ENCODE data around the gene ARMC2. TPM values are rescaled to one million over a fixed set of nuclear protein-coding genes. Genes with fewer than 3 reads are reported as not detected.

Gene ARMC2
- polyA plus RNA-seq, 1 of the 3 experiments (the other 2 are of a cell fraction), result 2.4 TPM

DNA sequence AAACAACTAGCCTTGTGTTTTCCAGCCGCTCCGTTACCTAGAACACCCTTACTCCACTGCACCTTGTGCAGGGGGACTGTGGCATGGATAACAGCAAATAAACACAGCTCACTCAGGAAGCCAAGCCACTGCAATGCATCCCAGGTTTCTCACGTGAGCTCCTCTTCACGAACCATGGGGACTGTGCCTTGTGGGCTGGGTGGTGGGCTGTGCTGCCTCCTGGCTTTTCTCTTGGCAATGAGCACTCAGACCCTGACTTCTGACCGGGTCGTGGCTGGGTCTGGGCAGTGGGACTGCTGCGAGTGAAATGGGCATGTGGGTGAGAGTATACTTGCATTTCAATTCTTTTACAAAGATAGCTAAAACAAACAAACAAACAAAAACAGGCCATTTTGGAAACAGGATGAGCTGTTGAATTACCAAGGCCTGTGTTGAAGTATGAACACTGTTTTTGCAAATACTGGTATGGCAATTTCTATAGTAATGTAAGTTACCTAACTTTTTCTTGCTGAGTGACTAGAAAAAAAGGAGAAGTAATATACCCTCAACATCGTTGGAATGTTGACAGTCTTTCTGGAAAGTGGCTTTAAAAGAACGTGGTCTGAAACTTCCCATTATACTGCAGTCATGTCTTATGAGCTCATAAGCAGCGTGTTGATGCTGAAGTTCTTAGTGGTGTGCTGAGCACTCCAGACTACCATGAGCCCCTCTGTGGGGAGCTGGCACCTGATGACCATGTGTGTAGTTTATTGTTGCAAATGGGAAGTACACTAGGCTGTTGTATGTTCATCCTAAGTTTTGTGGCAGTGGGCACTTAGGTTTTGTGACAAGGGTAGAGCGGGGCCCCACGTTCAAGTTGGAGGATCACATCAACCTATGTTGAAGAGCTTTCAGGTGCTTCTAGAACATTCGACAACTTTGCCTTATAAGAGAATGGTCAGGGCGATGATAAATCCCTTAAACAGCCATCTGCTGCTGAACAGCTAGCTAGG, 120.4 kb downstream of the ARMC2 start:
- peaks cover 0 to 8% of the 10 kb centered on the region in 2 experiments; a peak in 1 of 4 replicates for H3K4me1 ChIP-seq (ENCODE audit: control insufficient read depth in 1 of 2, insufficient read depth in 2 of 2, low read depth in 1 of 2, low read length in 1 of 2)
- H2AFZ ChIP-seq (ENCODE audit: low read depth), result no peak overlapping the region
- no peaks in the 10 kb centered on the region for H3K9me2 ChIP-seq
- H3K36me3 ChIP-seq (replicated peaks in 1 of 2; ENCODE audit: control insufficient read depth in 1 of 2, insufficient read depth in 2 of 2, low read length in 1 of 2), result no peaks in the 10 kb centered on the region
- DNase-seq, result no peak
- no peak overlapping the region for H3K4me3 ChIP-seq (ENCODE audit: low read depth in 2 of 2, low read length in 1 of 2)
- no peaks in the 10 kb centered on the region for H3F3A ChIP-seq (replicated peaks; ENCODE audit: insufficient read depth)
- H3K79me2 ChIP-seq (ENCODE audit: insufficient read depth), result no peaks in the 10 kb centered on the region
- H3K9ac ChIP-seq, result no peak overlapping the region
- TF ChIP-seq POLR2AphosphoS5 (IDR thresholded peaks at IDR 0.05; ENCODE audit: low read depth, low read length) (no peak), JUND (IDR thresholded peaks at IDR 0.05) (no peak)
- no peak overlapping the region for H3K27ac ChIP-seq (ENCODE audit: low read depth in 2 of 2, low read length in 1 of 2)
- H3K27me3 ChIP-seq (ENCODE audit: insufficient read depth), result no peaks in the 10 kb centered on the region
- POLR2A ChIA-PET, result no interaction called here
- CTCF ChIA-PET, result interaction anchor here (1.2 to 1.3 kb wide), 2 partner anchors 9 to 14 kb away, joined by 3 to 7 read pairs; no protein-coding TSS in a partner anchor
- 80% methylated on average over 12 of the region's 14 CpGs for WGBS (ENCODE audit: low lambda C conversion rate)
- H4K20me1 ChIP-seq (ENCODE audit: insufficient read depth), result no peaks in the 10 kb centered on the region
- H3K4me2 ChIP-seq, result no peak overlapping the region
- no peaks in the 10 kb centered on the region for H3K9me3 ChIP-seq

DNA sequence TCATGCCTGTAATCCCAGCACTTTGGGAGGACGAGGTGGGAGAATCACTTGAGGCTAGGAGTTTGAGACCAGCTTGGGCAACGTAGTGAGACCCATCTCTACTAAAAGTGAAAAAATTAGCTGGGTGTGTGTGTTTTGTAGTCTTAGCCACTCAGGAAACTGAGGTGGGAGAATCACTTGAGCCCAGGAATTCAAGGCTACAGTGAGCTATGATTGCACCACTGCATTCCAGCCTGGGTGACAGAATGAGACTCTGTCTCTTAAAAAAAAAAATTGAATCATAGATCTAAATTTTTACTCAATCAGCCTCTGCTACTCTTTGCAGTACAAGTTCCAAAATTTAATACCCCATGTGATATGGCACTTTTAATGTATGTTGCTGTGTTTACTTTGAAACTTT, 121.6 kb downstream of the ARMC2 start:
- ChIA-PET CTCF (no interaction called here), POLR2A (no interaction called here)
- WGBS (ENCODE audit: low lambda C conversion rate), result 55% methylated on average over 2 of the region's 2 CpGs
- DNase-seq, result no peak
- TF ChIP-seq, protein P1, sequence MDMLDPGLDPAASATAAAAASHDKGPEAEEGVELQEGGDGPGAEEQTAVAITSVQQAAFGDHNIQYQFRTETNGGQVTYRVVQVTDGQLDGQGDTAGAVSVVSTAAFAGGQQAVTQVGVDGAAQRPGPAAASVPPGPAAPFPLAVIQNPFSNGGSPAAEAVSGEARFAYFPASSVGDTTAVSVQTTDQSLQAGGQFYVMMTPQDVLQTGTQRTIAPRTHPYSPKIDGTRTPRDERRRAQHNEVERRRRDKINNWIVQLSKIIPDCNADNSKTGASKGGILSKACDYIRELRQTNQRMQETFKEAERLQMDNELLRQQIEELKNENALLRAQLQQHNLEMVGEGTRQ (IDR thresholded peaks at IDR 0.05; ENCODE audit: borderline replicate concordance, low read depth, low read length), result no peak
- TF ChIP-seq EP300 (IDR thresholded peaks at IDR 0.05; ENCODE audit: borderline replicate concordance in 1 of 2, low read depth in 1 of 2, low read length in 1 of 2), result no peak
- TF ChIP-seq, protein P2, sequence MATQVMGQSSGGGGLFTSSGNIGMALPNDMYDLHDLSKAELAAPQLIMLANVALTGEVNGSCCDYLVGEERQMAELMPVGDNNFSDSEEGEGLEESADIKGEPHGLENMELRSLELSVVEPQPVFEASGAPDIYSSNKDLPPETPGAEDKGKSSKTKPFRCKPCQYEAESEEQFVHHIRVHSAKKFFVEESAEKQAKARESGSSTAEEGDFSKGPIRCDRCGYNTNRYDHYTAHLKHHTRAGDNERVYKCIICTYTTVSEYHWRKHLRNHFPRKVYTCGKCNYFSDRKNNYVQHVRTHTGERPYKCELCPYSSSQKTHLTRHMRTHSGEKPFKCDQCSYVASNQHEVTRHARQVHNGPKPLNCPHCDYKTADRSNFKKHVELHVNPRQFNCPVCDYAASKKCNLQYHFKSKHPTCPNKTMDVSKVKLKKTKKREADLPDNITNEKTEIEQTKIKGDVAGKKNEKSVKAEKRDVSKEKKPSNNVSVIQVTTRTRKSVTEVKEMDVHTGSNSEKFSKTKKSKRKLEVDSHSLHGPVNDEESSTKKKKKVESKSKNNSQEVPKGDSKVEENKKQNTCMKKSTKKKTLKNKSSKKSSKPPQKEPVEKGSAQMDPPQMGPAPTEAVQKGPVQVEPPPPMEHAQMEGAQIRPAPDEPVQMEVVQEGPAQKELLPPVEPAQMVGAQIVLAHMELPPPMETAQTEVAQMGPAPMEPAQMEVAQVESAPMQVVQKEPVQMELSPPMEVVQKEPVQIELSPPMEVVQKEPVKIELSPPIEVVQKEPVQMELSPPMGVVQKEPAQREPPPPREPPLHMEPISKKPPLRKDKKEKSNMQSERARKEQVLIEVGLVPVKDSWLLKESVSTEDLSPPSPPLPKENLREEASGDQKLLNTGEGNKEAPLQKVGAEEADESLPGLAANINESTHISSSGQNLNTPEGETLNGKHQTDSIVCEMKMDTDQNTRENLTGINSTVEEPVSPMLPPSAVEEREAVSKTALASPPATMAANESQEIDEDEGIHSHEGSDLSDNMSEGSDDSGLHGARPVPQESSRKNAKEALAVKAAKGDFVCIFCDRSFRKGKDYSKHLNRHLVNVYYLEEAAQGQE (IDR thresholded peaks at IDR 0.05; ENCODE audit: low read depth, low read length), result no peak
- TF ChIP-seq, protein P3, sequence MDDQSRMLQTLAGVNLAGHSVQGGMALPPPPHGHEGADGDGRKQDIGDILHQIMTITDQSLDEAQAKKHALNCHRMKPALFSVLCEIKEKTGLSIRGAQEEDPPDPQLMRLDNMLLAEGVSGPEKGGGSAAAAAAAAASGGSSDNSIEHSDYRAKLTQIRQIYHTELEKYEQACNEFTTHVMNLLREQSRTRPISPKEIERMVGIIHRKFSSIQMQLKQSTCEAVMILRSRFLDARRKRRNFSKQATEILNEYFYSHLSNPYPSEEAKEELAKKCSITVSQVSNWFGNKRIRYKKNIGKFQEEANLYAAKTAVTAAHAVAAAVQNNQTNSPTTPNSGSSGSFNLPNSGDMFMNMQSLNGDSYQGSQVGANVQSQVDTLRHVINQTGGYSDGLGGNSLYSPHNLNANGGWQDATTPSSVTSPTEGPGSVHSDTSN (IDR thresholded peaks at IDR 0.05), result no peak
- Histone ChIP-seq H3K27ac (ENCODE audit: low read depth in 2 of 2, low read length in 1 of 2) (no peak overlapping the region), H3F3A (replicated peaks; ENCODE audit: insufficient read depth) (no peaks in the 10 kb centered on the region), H3K36me3 (replicated peaks in 1 of 2; ENCODE audit: control insufficient read depth in 1 of 2, insufficient read depth in 2 of 2, low read length in 1 of 2) (no peaks in the 10 kb centered on the region), H3K79me2 (ENCODE audit: insufficient read depth) (no peaks in the 10 kb centered on the region), H3K4me1 (ENCODE audit: control insufficient read depth in 1 of 2, insufficient read depth in 2 of 2, low read depth in 1 of 2, low read length in 1 of 2) (peaks cover 0 to 8% of the 10 kb centered on the region in 2 experiments; a peak in 1 of 4 replicates), H4K20me1 (ENCODE audit: insufficient read depth) (no peaks in the 10 kb centered on the region), H3K4me3 (ENCODE audit: low read depth in 2 of 2, low read length in 1 of 2) (no peak overlapping the region), H3K27me3 (ENCODE audit: insufficient read depth) (no peaks in the 10 kb centered on the region), H3K9me3 (no peaks in the 10 kb centered on the region), H2AFZ (ENCODE audit: low read depth) (no peak overlapping the region), H3K4me2 (no peak overlapping the region), H3K9ac (no peak overlapping the region), H3K9me2 (no peaks in the 10 kb centered on the region)
